ENCODE data around the gene SPNS2.

DNA sequence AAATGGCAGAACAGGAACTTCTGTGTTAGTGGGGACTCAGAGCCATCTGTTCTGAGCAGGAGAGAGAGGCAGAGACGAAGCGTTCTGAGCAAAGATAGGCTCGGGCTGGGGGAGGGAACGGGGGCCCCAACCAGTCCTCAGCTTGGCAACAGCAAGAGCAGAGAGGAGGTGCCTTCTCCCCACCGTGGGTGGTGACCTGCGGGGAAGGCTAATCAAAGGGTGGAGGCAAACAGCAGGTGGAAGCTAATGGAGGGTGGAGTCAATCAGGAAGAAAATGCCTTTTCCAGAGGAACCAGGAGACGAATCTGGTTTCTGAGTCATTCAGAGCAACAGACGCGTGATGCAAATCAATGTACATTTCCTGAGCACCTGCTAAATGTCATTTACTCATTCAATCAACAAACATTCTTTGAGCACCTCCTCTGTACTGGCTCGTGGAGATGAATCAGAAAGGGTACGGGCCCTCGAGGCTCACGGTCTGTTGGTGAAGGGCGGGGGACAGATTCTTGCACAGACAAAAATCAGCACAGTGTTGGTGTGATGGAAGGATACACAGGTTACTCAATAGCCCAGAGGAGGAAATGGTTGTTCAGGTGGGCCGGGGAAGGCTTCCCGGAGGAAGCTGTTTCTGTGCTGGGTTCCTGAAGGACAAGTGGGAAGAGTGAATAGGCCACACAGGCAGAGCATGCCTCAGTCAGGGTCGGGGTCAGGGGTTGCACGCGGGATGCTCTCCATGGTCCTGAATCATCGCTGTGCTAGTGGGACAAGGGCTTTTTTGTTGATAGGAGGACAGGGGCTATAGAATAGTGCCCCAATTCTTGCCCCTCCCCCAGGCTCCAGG, 5.7 kb upstream of the SPNS2 start:
- no peak for TF ChIP-seq POLR2A (IDR thresholded peaks at IDR 0.05)
- TF ChIP-seq, protein P1, sequence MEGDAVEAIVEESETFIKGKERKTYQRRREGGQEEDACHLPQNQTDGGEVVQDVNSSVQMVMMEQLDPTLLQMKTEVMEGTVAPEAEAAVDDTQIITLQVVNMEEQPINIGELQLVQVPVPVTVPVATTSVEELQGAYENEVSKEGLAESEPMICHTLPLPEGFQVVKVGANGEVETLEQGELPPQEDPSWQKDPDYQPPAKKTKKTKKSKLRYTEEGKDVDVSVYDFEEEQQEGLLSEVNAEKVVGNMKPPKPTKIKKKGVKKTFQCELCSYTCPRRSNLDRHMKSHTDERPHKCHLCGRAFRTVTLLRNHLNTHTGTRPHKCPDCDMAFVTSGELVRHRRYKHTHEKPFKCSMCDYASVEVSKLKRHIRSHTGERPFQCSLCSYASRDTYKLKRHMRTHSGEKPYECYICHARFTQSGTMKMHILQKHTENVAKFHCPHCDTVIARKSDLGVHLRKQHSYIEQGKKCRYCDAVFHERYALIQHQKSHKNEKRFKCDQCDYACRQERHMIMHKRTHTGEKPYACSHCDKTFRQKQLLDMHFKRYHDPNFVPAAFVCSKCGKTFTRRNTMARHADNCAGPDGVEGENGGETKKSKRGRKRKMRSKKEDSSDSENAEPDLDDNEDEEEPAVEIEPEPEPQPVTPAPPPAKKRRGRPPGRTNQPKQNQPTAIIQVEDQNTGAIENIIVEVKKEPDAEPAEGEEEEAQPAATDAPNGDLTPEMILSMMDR (IDR thresholded peaks at IDR 0.05), result no peak
